Stimulated activated CD8-positive, alpha-beta memory T cell treated with anti-CD3 and anti-CD28 coated beads, Interleukin-7, amount 100 ng/mL, for 48 hours (primary cell): ENCODE measurements around the gene GABRB2.
"Not testable (repeated sequence)": the region's sequence is repeated elsewhere in the genome, so short reads cannot be mapped to it uniquely, and the experiment has no call there.

Source experiments
- DNase-seq, 2 donors: peaks; one replicate each; pipeline ENCODE4 v3.0.0-alpha.2; 2020; ENCODE audit warnings: low read depth in 1 of 2; ENCODE audit errors: extremely low read depth in 1 of 2

The GABRB2 gene

GRCh38 chr5:161256957-161257356 is 289.6 kb downstream of the GABRB2 start:
- DNase-seq: no peak

GRCh38 chr5:161252955-161253354 is 293.6 kb downstream of the GABRB2 start:
- DNase-seq: not testable (repeated sequence)

- no peak for DNase-seq
These were observed 299.8 kb downstream of the GABRB2 start for GRCh38 chr5:161246749-161247148.

GRCh38 chr5:161245846-161246245 is 300.7 kb downstream of the GABRB2 start:
- not testable (repeated sequence) for DNase-seq
